Fibroblast of skin of right quadriceps (primary cell): ENCODE measurements around the gene GALR3.

Experiments
- DNase-seq: peaks from one replicate; pipeline ENCODE4 v3.0.0-alpha.2; 2013

Gene GALR3

DNA sequence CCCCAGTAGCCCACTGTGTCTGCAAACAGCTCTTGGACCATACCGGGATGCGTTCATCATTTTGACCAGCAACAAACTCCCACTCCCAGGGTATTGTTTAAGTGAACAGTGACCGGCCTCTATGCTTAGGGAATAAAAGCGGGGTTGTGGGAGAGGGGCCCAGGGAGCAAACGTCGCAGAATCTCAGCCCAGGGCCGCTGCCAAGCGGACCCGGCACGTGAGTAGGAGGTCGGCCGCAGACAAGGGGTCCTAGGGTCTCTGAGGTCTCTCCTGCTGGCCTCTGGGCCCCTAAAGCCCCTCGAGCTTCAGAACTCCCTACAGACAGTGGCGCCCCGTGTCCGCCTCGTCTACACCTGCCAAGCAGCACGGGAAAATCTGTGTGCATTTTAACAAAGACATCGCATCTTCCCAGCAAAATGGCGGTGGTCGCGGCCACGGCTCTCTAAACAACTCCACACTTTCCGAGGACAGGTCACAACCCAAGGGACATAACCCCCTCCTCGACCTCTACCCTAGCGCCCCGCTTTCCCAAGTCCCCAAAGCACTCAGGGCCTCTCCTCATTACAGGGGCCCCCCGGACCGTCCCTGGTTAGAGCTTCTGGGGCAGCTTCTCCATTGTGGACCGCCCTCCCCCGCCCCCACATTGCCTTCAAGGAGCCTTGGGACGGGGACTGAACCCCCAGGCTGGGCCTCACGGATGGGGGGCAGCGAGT is 19.4 kb upstream of the GALR3 start:
- DNase-seq = no peak

DNA sequence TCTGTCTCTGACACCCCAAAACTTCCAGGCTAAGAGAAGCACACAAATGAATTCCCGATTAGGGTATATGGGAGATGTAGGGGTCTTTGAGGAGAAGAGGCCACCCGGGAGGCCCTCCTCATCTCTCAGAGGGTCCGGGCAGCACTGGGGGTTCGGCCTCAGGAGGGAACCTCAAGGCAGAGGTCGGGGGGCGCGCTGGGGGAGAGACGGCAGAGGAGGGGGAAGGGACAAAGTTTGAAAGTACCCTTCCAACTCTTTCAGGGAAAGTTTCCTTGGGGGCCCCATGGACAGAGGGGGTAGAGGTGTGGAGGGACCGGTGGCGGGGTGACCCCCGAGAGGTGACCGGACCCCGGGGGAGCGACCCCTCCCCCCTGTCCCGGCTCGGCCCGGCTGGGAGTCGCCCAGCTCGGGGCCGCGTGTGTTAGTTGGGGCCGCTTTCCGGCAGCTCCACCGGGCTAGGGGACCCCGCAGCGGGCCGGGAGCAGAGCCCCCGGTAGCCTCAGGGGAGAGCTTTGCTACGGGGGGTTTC is 18.8 kb upstream of the GALR3 start:
- no peak for DNase-seq

DNA sequence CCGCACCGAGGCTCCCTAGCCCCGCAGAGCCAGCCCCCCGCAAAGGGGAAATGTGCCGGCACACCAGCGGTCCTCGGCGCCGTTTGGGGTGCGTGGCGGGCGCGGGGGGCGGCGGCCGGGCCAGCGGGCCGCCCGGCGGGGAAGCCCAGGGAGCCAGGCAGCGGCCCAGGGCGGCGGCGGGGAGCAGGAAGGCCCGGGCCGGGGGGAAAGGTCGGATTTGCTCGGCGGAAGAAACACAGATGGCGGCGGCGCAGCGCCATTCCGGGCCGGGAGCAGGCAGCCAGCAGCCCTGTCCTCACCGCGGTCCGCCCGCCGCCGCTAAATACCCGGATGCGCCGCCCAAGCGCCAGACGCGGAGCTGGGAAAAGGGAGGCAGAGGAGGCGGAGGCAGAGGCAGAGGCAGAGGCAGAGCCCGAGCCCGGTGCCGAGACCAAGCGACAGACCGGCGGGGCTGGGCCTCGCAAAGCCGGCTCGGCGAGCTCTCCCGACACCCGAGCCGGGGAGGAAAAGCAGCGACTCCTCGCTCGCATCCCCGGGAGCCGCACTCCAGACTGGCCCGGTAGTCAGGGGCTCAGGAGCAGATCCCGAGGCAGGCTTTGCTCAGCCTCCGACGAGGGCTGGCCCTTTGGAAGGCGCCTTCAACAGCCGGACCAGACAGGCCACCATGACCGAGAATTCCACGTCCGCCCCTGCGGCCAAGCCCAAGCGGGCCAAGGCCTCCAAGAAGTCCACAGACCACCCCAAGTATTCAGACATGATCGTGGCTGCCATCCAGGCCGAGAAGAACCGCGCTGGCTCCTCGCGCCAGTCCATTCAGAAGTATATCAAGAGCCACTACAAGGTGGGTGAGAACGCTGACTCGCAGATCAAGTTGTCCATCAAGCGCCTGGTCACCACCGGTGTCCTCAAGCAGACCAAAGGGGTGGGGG is 18.0 kb upstream of the GALR3 start:
- peak; percentile 85 for DNase-seq

DNA sequence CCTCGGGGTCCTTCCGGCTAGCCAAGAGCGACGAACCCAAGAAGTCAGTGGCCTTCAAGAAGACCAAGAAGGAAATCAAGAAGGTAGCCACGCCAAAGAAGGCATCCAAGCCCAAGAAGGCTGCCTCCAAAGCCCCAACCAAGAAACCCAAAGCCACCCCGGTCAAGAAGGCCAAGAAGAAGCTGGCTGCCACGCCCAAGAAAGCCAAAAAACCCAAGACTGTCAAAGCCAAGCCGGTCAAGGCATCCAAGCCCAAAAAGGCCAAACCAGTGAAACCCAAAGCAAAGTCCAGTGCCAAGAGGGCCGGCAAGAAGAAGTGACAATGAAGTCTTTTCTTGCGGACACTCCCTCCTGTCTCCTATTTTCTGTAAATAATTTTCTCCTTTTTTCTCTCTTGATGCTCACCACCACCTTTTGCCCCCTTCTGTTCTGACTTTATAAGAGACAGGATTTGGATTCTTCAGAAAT is 17.3 kb upstream of the GALR3 start:
- no peak for DNase-seq

DNA sequence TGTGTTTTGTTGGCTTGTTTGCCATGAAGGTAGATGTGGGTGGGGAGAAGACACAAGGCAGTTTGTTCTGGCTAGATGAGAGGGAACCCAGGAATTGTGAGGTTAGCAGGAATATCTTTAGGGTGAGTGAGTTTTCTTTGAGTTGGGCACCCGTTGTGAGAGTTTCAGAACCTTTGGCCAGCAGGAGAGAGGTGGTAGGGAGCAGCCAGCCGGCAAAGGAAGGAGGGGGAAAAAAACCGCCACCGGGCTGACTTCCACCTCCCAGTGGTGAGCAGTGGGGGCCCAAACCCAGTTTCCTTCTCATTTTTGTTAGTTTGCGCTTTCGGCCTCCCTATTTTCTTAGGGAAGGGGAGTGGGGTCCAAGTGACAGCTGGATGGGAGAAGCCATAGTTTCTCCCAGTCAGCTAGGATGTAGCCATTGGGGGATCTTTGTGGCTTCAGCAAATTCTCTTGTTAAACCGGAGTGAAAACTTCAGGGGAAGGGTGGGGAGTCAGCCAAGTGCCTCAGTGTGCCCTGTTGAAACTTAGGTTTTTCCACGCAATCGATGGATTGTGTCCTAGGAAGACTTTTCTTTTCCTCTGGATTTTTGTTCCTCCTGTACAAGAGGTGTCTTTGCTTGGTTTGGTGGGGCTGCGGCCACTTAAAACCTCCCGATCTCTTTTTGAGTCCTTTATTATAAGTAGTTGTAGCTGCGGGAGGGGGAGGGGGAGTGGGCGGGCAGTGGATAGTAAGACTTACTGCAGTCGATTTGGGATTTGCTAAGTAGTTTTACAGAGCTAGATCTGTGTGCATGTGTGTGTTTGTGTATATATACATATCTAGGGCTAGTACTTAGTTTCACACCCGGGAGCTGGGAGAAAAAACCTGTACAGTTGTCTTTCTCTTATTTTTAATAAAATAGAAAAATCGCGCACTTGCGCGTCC is 16.5 kb upstream of the GALR3 start:
- peak; percentile 47 for DNase-seq

DNA sequence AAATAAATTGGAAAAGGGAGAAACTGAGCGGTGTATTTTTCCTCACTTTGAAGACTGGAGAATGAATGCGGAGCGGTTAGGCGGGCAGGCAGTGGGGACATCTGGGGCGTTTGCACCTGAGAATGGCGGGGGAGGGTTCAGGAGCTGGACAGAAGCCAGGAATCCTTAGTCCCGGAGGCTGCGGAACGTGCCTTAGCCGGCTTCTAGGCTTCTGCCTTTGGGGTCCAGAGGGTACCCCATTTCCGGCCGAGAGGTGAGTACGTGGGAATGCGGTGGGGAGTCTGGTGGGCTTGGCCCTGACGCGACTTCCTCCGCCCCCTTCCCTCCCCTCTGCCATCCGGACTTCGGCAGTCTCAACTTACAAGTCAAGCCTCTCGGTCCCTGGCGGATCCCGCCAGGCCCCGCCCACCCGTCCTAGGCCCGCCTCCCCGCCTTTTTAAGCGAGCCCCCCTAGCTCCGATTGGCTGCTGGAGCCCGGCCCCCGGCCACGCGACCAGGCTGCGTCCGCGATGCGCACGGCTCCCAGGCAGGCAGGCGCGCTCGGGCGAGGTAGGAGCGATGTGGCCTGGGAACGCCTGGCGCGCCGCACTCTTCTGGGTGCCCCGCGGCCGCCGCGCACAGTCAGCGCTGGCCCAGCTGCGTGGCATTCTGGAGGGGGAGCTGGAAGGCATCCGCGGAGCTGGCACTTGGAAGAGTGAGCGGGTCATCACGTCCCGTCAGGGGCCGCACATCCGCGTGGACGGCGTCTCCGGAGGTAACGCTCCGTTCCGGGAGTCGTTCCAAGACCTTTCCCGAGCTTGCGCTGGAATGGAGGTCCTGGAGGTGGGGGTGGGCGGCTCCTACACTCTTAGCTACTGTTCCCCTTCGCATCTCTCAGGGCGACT is 15.5 kb upstream of the GALR3 start, which contains the start of gene GCAT:
TSS of gene GCAT (plus strand) at position 525 of the 884 bp plus-strand sequence. CDS start at position 559, 34 bp downstream.
- peak; percentile 97 for DNase-seq

DNA sequence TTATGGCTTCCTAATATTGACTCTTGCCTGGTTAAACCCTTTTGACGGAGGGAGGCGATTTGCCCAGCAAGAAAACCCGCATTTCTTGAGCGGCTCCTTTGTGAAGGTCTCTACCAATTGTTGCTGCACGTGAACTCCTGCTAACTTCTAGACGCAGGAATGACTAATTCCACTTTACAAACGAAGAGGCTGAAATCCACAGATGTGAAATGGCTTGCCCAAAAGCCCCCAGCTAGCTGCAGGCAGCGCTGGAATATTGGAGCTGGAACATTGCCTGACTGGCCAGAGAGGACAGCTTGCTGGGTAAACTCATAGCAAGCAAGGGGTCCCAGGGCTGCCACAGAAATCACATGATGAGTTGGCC is 14.9 kb upstream of the GALR3 start:
- peak; percentile 44 for DNase-seq

DNA sequence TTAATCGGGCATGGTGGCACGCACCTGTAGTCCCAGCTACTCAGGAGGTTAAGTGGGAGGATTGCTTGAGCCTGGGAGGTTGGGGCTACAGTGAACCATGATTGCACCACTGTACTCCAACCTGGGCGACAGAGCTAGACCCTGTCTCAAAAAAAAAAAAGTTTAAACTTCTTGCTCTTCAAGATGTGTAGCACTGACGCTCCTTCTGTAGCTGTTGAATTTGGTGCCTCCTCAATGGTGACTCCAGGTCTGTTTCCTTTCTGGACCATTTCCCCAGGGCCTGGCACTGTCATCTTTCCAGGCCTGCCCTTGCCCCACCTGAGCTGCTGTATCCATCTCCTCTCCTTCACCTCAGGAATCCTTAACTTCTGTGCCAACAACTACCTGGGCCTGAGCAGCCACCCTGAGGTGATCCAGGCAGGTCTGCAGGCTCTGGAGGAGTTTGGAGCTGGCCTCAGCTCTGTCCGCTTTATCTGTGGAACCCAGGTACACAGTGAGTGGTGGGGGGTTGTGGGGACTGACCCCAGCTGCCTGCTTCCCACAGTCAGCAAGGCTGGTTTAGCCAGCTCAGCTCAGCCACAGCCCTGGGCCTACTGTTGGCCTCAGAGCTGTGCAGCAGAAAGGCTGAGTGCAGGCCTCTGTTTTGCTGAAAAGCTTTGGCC is 13.4 kb upstream of the GALR3 start:
- DNase-seq = no peak

DNA sequence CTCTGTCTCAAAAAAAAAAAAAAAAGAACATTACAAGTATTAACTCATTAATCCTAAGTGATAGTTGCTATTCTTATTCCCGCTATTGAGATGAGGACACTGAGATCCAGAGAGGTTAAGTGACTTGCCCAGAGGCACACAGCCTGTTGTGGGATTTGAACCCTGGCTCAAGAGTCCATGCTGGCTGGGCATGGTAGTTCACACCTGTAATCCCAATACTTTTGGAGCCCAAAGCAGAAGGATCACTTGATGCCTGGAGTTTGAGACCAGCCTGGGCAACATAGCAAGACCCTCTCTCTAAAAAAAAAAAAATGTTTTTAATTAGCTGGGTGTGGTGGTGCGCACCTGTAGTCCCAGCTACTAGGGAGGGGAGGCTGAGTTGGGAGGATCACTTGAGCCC is 11.3 kb upstream of the GALR3 start:
- no peak for DNase-seq

DNA sequence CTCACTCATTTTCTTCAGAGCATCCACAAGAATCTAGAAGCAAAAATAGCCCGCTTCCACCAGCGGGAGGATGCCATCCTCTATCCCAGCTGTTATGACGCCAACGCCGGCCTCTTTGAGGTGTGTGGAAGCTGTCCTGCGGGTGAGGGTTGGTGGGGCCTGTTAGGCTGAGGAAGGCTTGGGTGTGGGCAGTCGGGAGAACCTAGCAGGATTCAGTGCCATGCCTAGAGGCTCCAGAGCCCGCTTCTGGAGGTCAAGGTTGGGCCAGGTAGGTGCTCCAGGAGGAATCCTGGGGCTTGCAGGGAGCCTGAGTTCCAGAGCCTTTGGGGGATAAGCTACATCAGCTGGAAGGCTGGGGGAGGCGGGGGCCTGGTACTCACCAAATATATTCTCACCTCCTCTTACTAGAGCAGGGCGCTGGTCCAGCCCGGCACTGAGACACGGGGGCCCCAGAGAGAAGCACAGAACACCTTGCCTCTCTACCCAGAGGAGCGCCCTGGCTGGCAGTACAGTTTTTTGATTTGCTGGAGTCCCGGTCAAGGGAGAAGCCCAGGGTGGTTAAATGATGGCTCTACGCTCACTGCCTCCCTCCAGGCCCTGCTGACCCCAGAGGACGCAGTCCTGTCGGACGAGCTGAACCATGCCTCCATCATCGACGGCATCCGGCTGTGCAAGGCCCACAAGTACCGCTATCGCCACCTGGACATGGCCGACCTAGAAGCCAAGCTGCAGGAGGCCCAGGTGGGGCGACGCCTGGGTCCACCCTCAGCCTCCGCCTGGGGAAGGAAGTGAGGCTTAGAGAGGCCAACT is 10.1 kb upstream of the GALR3 start:
- DNase-seq = no peak

DNA sequence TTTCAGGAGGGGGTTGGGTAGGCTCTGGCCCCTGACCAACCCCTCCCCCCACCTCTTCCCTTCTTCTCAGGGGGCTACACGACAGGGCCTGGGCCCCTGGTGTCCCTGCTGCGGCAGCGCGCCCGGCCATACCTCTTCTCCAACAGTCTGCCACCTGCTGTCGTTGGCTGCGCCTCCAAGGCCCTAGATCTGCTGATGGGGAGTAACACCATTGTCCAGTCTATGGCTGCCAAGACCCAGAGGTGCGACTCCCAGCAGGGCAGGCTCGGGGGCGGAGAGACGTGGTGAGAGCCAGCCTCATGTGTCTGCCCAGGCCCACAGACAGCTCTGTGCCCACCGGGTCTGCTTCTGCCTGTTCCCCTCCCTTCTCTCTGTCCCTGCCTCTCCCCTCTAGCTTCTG is 7.6 kb upstream of the GALR3 start:
- DNase-seq = no peak

DNA sequence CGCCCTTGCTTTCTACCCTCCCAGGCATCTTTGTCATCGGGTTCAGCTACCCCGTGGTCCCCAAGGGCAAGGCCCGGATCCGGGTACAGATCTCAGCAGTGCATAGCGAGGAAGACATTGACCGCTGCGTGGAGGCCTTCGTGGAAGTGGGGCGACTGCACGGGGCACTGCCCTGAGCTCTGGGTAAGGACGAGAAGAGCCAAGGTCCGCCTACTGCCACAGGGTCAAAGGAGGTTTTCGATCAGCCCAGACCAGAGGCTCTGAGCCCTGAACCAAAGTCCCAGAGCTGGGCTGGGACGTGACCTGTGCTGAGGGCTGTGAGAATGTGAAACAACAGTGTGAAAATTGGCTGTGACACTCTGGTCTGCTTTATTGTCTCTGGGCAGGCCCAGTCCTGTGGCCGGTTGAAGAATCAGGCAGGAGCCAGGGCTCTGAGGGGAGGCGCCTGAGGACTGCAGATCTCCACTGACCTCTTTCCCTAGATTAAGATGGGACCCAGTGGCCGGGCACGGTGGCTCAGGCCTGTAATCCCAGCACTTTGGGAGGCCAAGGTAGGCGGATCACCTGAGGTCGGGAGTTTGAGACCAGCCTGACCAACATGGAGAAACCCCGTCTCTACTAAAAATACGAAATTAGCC is 6.5 kb upstream of the GALR3 start:
- no peak for DNase-seq

DNA sequence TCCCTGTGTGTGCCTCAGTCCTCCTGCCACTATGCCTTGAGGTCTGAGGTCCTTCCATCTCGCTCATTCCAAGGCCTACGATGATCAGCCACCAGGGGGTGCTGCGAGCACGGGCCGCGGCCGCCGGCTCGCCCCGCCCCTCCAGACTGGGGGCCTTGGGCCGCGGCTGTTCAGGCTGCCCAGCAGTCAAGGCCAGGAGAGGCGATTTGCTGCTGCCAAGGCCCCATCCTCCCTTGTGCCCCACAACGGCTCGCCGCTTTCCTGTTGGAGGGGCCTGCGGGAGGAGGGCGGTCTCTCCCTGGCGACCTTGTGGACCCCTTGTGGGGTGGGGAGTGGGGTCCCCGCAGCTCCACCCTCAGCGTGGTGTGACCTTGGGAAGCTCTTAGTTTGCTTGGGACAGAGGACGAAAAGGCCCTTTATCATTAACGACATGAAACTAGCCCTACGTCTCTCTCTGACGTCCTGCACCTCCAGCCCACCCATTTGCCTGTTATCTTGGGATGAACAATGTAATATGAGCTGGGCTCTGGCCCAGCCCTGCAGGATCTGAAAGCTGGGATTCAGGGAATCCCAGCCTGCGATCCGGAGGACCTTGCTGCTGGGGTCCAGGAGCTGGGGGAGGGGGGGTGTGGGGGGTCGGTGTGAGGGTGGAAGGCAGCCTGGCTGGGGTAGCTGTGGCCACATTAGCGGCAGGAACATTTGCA is 5.3 kb upstream of the GALR3 start:
- peak; percentile 71 for DNase-seq

DNA sequence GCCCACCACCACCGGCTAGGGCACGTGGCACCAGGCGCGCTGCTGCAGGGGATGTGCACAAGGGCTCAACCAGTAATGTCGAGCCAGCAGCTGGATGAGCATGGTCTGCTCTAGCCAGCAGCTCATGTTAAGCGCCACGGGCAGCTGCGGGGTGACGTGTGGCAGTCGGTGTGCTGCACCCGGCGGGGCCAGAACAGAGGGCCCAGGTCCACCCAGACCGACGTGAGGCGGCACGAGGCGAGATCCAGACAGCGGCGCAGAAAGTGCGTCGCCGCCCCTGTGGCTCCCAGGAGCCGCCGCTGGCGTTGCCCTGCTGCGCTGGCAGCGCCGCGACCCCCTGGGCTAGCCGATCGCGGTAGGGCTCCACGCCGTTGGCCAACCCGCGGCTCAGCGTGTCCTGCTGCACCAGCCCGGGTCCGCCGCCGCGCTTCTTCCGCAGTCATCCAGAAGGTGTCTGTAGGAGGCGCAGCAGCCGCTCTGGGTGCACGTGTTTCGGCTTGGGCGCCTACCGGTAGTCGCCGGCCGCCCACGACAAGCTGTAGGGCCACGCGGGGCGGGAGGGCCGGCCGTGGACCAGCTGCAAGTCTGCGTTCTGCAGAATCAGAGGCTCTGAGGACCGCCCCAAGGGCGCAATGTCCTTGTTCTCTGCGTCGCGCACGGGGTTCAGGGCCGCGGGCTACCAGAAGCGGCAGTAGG is 4.6 kb upstream of the GALR3 start:
- DNase-seq = peak; percentile 44

DNA sequence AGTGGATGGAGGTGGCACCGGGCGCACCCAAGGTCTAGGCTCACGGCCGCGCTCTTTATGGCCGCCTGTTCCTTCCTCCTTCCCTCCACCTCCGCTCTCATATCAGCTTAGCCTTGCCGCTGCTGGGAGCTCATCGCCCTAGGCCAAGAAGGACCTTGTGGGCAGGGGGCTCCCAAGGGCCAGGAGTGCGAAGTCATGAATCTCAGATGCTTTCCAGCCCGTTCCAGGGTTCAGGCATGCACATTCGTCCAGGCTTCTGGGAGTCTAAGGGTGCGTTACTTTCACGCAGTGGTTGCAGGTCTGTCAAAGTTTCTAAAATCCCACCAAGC is 4.1 kb upstream of the GALR3 start:
- DNase-seq = no peak

DNA sequence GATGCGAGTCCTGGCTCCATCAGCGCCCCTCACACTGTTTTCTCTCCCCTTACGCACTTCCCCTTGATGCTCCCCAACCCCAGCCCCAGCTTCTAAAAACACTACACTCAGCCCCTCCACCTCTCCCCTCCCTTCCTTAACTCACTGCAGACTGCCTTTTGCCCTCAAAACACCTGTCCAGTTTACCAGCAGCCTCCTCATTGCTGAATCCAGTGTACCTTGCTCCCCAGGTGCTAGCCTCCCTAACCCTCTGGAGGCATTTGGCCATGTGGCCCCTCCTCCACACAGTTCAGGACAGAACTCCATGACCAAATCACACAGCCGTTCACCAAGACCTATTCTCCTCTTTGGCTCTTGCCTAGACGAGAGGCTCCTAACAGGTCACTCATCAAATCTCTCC is 2.8 kb upstream of the GALR3 start:
- DNase-seq = no peak

DNA sequence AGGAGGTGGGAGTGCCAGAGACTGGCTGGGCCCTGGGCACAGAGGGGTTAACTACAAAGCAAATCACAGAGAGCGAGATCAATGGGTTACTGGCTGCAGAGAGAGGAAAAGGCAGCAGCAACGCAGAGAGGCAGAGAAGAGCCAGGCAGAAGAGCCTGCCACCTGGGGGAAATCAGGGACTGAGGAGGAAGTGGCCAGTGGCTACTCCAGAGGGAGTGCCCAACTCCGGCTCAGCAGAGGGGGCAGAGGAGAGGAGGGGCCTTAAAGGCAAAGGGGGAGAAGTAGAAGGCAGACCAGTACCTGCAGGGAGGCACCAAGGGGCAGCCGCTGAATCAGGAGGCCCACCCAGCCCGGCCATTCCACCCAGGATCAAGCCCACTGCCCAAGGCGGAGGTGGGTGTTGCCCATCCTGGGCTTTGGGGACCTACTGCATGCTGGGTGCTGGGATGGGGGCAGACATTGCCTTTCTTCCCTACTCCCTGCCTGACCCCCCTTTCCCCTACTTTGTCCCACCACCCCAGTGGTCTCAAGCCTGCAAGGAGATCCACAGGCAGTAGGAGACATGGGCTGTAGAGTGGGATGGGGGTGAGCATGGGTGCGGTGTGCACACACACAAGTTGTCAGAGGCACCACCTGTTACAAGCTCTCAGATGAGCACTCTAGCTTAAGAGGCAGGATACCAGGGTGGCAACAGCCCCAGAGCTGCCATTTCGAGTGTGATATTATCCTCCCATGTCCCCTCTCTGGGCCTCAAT is 926 bp upstream of the GALR3 start:
- no peak for DNase-seq
